D721Med (cell line): ENCODE results near the gene CNTNAP5.

Experiments used
- DNase-seq: peaks from one replicate; pipeline ENCODE4 v3.0.0; 2011; ENCODE audit warnings: low spot score; ENCODE audit not compliant: insufficient read length
- FAIRE-seq: peaks from 2 replicates; lab custom pipeline; 2011; peaks lifted over from hg19 to GRCh38; lab: Jason Lieb, UNC
- CTCF ChIP-seq: IDR thresholded peaks from 2 replicates; pipeline ENCODE4 v1.5.1; 2012; ENCODE audit warnings: mild to moderate bottlenecking, control low read depth; ENCODE audit not compliant: insufficient read depth; ENCODE audit errors: missing control alignments

Gene CNTNAP5

GRCh38 chr2:124961132-124961531 is 936.0 kb downstream of the CNTNAP5 start:
- no peak for DNase-seq
- FAIRE-seq = no peak
- no peak for TF ChIP-seq CTCF
